GM12878 (cell line): ENCODE measurements around the gene CD9. TPM values are rescaled to one million over a fixed set of nuclear protein-coding genes. Genes with fewer than 3 reads are reported as not detected.

Experiments
- ATAC-seq: fragments of 200-7000 bp; cut with Tn5 transposase; 3 replicates; pipeline ENCODE4 v1.9.1; 2020; ENCODE audit warnings: mild to moderate bottlenecking, moderate library complexity
- BruUV-seq: library from RNA; stranded (reverse); fragments of 400-500 nt; replicated peaks from 2 replicates; lab custom pipeline; 2021; lab: Mats Ljungman, UMichigan
- CTCF ChIA-PET: fragments of 300-600 bp; sonication (Branson Sonifier 250); formaldehyde crosslinking; extraction: SDS; loops from one replicate; lab custom pipeline; 2021; ENCODE audit warnings: inconsistent platforms; lab: Yijun Ruan, JAX
- POLR2A ChIA-PET: fragments of 350-600 bp; formaldehyde crosslinking; extraction: SDS; loops from one replicate; lab custom pipeline; 2021; ENCODE audit warnings: inconsistent platforms; lab: Charles Lee
- RAD21 ChIA-PET: fragments of 300-600 bp; sonication (Branson Sonifier 250); formaldehyde crosslinking; loops from one replicate; lab custom pipeline; 2023; ENCODE audit warnings: antibody characterized with exemption; ENCODE audit not compliant: unreplicated experiment; lab: Charles Lee
- SMC1A ChIA-PET: fragments of 300-600 bp; sonication (Branson Sonifier 250); formaldehyde crosslinking; loops from one replicate; lab custom pipeline; 2023; ENCODE audit not compliant: unreplicated experiment, uncharacterized antibody; lab: Charles Lee
- DNase-seq: peaks from one replicate; pipeline ENCODE4 v3.0.0-alpha.2; 2011; ENCODE audit warnings: low read depth, low spot score
- FAIRE-seq: peaks from 3 replicates; lab custom pipeline; 2011; peaks lifted over from hg19 to GRCh38; lab: Jason Lieb, UNC
- H2AFZ ChIP-seq: 2 replicates; pipeline ENCODE4 v1.6.0; 2011; ENCODE audit warnings: low read depth, low read length, control low read depth; ENCODE audit not compliant: control insufficient read depth
- H3K27ac ChIP-seq: 2 replicates; pipeline ENCODE4 v1.5.1; 2011; ENCODE audit warnings: control low read depth; ENCODE audit not compliant: control insufficient read depth, insufficient read depth
- H3K27me3 ChIP-seq, 2 experiments: replicated peaks in 1 of 2; 2 replicates each; pipeline versions ENCODE4 v1.6.0 to v1.6.1; 2011; ENCODE audit warnings: low read length in 1 of 2; ENCODE audit not compliant: control insufficient read depth in 2 of 2, insufficient read depth in 2 of 2
- H3K36me3 ChIP-seq, 2 experiments: 2 replicates each; pipeline ENCODE4 v1.5.1; 2011; ENCODE audit warnings: low read length in 1 of 2; ENCODE audit not compliant: control insufficient read depth in 2 of 2, insufficient read depth in 2 of 2
- H3K4me1 ChIP-seq: 2 replicates; pipeline ENCODE4 v1.6.1; 2011; ENCODE audit warnings: mild to moderate bottlenecking, low read length, moderate library complexity, mixed read lengths; ENCODE audit not compliant: control insufficient read depth, insufficient read depth
- H3K4me2 ChIP-seq: 2 replicates; pipeline ENCODE4 v1.6.0; 2011; ENCODE audit warnings: control low read depth; ENCODE audit not compliant: control insufficient read depth, insufficient read depth
- H3K4me3 ChIP-seq: fragments of 200-600 bp; sonication (generic); 2 replicates; pipeline ENCODE4 v1.5.1; 2016
- H3K79me2 ChIP-seq: 2 replicates; pipeline ENCODE4 v1.6.0; 2011; ENCODE audit warnings: low read length; ENCODE audit not compliant: control insufficient read depth, insufficient read depth
- H3K9ac ChIP-seq: 2 replicates; pipeline ENCODE4 v1.8.0; 2011; ENCODE audit warnings: low read length, control low read depth, mixed read lengths; ENCODE audit not compliant: control insufficient read depth, insufficient read depth
- H3K9me3 ChIP-seq: replicated peaks from 3 replicates; pipeline ENCODE4 v1.5.1; 2011; ENCODE audit warnings: mild to moderate bottlenecking, low read length; ENCODE audit not compliant: control insufficient read depth, insufficient read depth
- H4K20me1 ChIP-seq: 2 replicates; pipeline ENCODE4 v1.6.0; 2011; ENCODE audit not compliant: control insufficient read depth, insufficient read depth
- CHD4 ChIP-seq: fragments of 200-600 bp; sonication (generic); IDR thresholded peaks from 2 replicates; pipeline ENCODE4 v1.6.1; 2016; ENCODE audit warnings: mild to moderate bottlenecking
- ETV6 ChIP-seq, 2 experiments: fragments of 450-650 bp in 1 of 2; IDR thresholded peaks in 1 of 2; conservative IDR thresholded peaks in 1 of 2; 2 replicates each; pipeline ENCODE4 v1.6.1; 2014; ENCODE audit warnings: antibody characterized with exemption in 1 of 2, borderline replicate concordance in 1 of 2, low read depth in 1 of 2, mild to moderate bottlenecking in 1 of 2, moderate library complexity in 1 of 2
- GABPA ChIP-seq: IDR thresholded peaks from 2 replicates; pipeline ENCODE4 v1.6.1; 2014; ENCODE audit warnings: antibody characterized with exemption, low read depth, mild to moderate bottlenecking, inconsistent platforms
- HSF1 ChIP-seq: fragments of 150-350 bp; IDR thresholded peaks from 2 replicates; pipeline ENCODE4 v1.6.1; 2014; ENCODE audit warnings: mild to moderate bottlenecking, low read depth, low read length
- IKZF1 ChIP-seq: fragments of 450-650 bp; conservative IDR thresholded peaks from 2 replicates; pipeline ENCODE4 v1.6.1; 2017; ENCODE audit warnings: antibody characterized with exemption, mild to moderate bottlenecking
- STAT1 ChIP-seq: fragments of 450-650 bp; conservative IDR thresholded peaks from 2 replicates; pipeline ENCODE4 v1.6.1; 2014; ENCODE audit warnings: antibody characterized with exemption, mild to moderate bottlenecking
- WGBS: methylation state at CpG from one replicate; pipeline ENCODE4 v1.1.6; 2016; ENCODE audit warnings: low lambda C conversion rate; ENCODE audit not compliant: insufficient replicate concordance, insufficient coverage; ENCODE audit errors: missing lambda C conversion rate; 5-methylcytosine and 5-hydroxymethylcytosine counted together
- in situ Hi-C: fragments of 300-500 bp; cut with MboI; formaldehyde crosslinking; loops from 9 replicates; pipeline ENCODE4 v1.14.3; 2018; ENCODE audit warnings: mixed read lengths
- intact Hi-C: fragments of 100-400 bp; cut with micrococcal nuclease; formaldehyde crosslinking; loops from one replicate; pipeline ENCODE4 v1.14.2; 2022; ENCODE audit not compliant: unreplicated experiment
- polyA plus RNA-seq, 11 experiments: library from polyadenylated mRNA; depleted of rRNA in 4 of 11; unstranded in 6 of 11; stranded (reverse) in 5 of 11; fragments of >200 nt; fragmentation: Nextera tagmentation in 4 of 11; fragmentation: Illumina TruSeq in 1 of 11; extraction: Ambion mirVana in 4 of 11; extraction: Trizol in 1 of 11; gene quantifications; 1 replicate in 1 of 11; 2 replicates in 10 of 11; pipeline versions ENCODE4 v1.2.1 to v1.2.3, GENCODE V29; 2011 to 2016; ENCODE audit warnings: inconsistent platforms in 2 of 11, missing spikeins in 2 of 11, low read depth in 1 of 11
- total RNA-seq, 4 experiments: library from RNA; depleted of rRNA in 3 of 4; stranded (reverse); fragments of >200 nt in 3 of 4; fragmentation: Illumina TruSeq in 1 of 4; extraction: Trizol in 1 of 4; gene quantifications; 2 replicates each; pipeline versions ENCODE4 v1.2.1 to v1.2.3, GENCODE V29; 2013 to 2021

CD9 gene
- total and polyA plus RNA-seq, 10 of the 15 experiments (the other 5 are each of a cell fraction or from before 2014, with no cell fraction given), result 4.8 to 29.9 (median 9.7) TPM

DNA sequence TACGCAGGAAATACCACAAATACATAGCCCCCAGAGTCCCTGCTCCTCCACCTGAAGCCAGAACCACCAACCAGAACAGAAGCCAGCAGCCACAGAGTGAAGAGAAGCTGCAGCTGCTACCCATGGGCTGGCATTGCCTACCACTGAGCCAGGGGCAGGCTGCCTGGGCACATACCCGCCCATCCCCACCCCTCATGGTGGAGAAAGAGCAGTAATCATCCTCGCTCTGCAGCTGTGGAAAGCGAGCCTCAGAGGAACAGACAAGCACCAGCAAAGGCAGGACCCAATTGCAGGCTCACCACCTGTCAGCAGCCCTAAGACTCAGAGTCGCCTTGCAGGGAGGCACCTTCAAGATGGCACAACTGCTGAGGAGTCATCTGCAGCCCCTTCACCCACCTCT is 11.2 kb upstream of the CD9 start:
- Histone ChIP-seq H2AFZ (no peak overlapping the region), H3K9ac (no peak overlapping the region), H3K36me3 (no peaks in the 10 kb centered on the region), H3K4me3 (no peak overlapping the region), H3K4me2 (no peak overlapping the region), H3K27ac (no peak overlapping the region), H3K9me3 (no peaks in the 10 kb centered on the region), H4K20me1 (no peaks in the 10 kb centered on the region), H3K27me3 (peaks cover 3 to 4% of the 10 kb centered on the region in 2 experiments; a peak in 3 of 4 replicates), H3K79me2 (no peaks in the 10 kb centered on the region), H3K4me1 (no peaks in the 10 kb centered on the region)
- ChIA-PET CTCF (interaction anchor here (0.9 to 1.9 kb wide), 2 partner anchors 12 to 96 kb away, joined by 3 to 10 read pairs; no protein-coding TSS in a partner anchor), POLR2A (no interaction called here), RAD21 (interaction anchor here (0.9 kb wide), 1 partner anchor 90 kb away, joined by 3 read pairs; no protein-coding TSS in a partner anchor), SMC1A (interaction anchor here (1.0 to 2.0 kb wide), 2 partner anchors 95 to 97 kb away, joined by 3 to 5 read pairs; no protein-coding TSS in a partner anchor)
- in situ Hi-C loops, result no loop called here
- DNase-seq, result no peak
- no peak; the same call in 2 of the 3 replicates for ATAC-seq
- intact Hi-C loops, result no loop called here
- no peak for FAIRE-seq
- TF ChIP-seq STAT1 (no peak), CHD4 (no peak), GABPA (no peak), IKZF1 (no peak), ETV6 (conservative IDR thresholded peaks at IDR 0.05 in 1 of 2, IDR thresholded peaks at IDR 0.05 in 1 of 2; ENCODE audit: borderline replicate concordance in 1 of 2, low read depth in 1 of 2) (no peak), HSF1 (no peak)
- no TSS peak for BruUV-seq
- WGBS, result 0% methylated on average over 5 of the region's 5 CpGs
